Spinal cord (tissue), 10 donors: ENCODE data around the gene ACTN1. TPM values are rescaled to one million over a fixed set of nuclear protein-coding genes. Genes with fewer than 3 reads are reported as not detected.

Experiments
- DNase-seq, 6 donors: peaks; one replicate each; pipeline versions ENCODE4 v3.0.0 to v3.0.0-alpha.2; 2013 to 2015; ENCODE audit warnings: low spot score in 6 of 6, low read depth in 4 of 6
- H3K27ac ChIP-seq: one replicate; pipeline ENCODE4 v1.5.1; 2013; ENCODE audit warnings: low read depth, low read length, control low read depth
- H3K27me3 ChIP-seq: one replicate; pipeline ENCODE4 v1.6.1; 2013; ENCODE audit warnings: low read length; ENCODE audit not compliant: control insufficient read depth, insufficient read depth
- H3K36me3 ChIP-seq: one replicate; pipeline ENCODE4 v1.6.1; 2013; ENCODE audit warnings: low read length; ENCODE audit not compliant: control insufficient read depth, insufficient read depth
- H3K4me1 ChIP-seq: one replicate; pipeline ENCODE4 v1.6.1; 2013; ENCODE audit warnings: low read length; ENCODE audit not compliant: control insufficient read depth, insufficient read depth
- H3K4me3 ChIP-seq: one replicate; pipeline ENCODE4 v1.5.1; 2013; ENCODE audit warnings: low read depth, low read length, control low read depth
- H3K9me3 ChIP-seq: one replicate; pipeline ENCODE4 v1.6.1; 2013; ENCODE audit warnings: low read length; ENCODE audit not compliant: control insufficient read depth, insufficient read depth
- WGBS: methylation state at CpG from one replicate; pipeline ENCODE4 v1.1.5; 2013; ENCODE audit warnings: missing lambda C conversion rate; ENCODE audit not compliant: insufficient coverage; 5-methylcytosine and 5-hydroxymethylcytosine counted together
- polyA plus RNA-seq, 2 donors: library from polyadenylated mRNA; unstranded; fragments of 120-200 nt; gene quantifications; one replicate each; pipeline ENCODE4 v1.2.1, GENCODE V29; 2013; ENCODE audit not compliant: insufficient read length in 2 of 2
- total RNA-seq, 2 donors: library from RNA; depleted of rRNA in 1 of 2; stranded (reverse); fragments of 120-200 nt in 1 of 2; fragments of >200 nt in 1 of 2; gene quantifications; one replicate each; pipeline versions ENCODE4 v1.2.3 to v1.2.4, GENCODE V29; 2013 to 2014
- donor health status: healthy.

Gene ACTN1
- total and polyA plus RNA-seq, 4 donors: 41.6 to 49.4 (median 46.2) TPM

DNA sequence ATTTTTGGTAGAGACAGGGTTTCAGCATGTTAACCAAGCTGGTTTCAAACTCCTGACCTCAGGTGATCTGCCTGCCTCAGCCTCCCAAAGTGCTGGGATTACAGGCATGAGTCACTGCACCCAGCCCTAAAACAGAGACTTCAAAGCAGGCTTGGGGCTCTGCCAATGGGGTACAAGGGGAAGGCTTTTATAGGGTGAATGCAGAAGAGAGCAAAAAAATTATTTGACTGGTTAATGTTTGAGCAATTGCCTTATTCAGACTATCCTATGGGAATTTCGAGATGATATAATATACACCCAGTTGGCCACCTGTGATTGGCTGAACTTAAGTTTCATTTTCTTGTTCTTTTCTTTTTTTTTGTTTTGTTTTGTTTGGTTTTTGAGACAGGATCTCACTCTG lies 31.5 kb upstream of the ACTN1 start:
- Histone ChIP-seq H3K9me3 (no peaks in the 10 kb centered on the region), H3K4me3 (no peak overlapping the region), H3K27ac (no peak overlapping the region), H3K36me3 (no peaks in the 10 kb centered on the region), H3K27me3 (no peaks in the 10 kb centered on the region), H3K4me1 (peaks cover 17% of the 10 kb centered on the region)
- no CpG with 5 or more reads among the region's 1 CpG for WGBS
- no peak for DNase-seq

DNA sequence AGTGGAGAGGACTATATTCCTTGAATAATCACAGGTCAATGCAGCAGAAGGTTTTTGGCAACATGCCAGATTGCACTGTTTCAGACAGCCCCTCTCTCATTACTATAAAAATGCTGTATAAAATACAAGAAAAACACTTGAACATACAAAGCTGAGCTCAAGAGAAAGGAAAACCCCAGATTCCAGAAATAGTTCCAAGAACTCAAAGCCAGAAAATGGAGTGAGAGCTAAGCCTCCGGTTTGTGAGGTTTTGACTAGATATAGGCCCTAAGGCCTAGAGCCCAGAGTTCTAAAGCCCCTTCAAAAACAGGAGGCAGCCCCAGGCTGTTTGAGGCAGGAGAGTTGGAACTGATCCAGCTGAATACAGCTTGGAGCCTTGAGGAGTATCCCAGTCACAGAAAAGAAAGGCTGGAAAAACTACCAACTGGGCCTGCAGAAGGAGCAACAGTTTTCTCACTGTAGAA lies 29.4 kb upstream of the ACTN1 start:
- no peaks in the 10 kb centered on the region for H3K27me3 ChIP-seq
- peaks cover 10% of the 10 kb centered on the region for H3K4me1 ChIP-seq
- no peaks in the 10 kb centered on the region for H3K9me3 ChIP-seq
- H3K36me3 ChIP-seq: no peaks in the 10 kb centered on the region
- peak overlapping the region; percentile 78 for H3K27ac ChIP-seq
- no peak overlapping the region for H3K4me3 ChIP-seq
- DNase-seq: peak in 4 of 6 donors; percentile 19 to 85 (median 27)
- 14% methylated on average over 1 of the region's 1 CpG for WGBS

DNA sequence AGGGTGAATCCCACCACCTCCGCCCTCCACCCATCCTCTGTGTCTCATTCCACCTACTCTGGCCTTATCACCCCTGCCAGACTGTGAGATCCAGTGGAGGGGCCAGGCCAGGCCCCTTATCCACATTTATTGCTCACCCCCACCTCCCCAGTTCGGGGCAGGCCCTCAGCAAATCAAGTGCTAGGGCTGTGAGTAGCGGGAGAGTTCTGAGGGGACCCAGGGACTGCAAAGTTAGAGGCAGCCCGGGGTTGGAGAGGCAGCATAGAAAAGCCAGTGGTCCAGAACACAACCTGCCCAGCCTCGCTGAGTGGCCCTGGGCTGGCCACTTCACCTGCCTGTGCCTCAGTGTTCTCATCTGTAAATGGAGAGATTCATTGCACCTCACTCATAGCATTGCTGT lies 27.2 kb upstream of the ACTN1 start:
- H3K27me3 ChIP-seq: no peaks in the 10 kb centered on the region
- peaks cover 10% of the 10 kb centered on the region for H3K4me1 ChIP-seq
- H3K4me3 ChIP-seq: no peak overlapping the region
- H3K36me3 ChIP-seq: no peaks in the 10 kb centered on the region
- 95% methylated on average over 3 of the region's 5 CpGs for WGBS
- H3K27ac ChIP-seq: no peak overlapping the region
- DNase-seq: no peak
- H3K9me3 ChIP-seq: no peaks in the 10 kb centered on the region

DNA sequence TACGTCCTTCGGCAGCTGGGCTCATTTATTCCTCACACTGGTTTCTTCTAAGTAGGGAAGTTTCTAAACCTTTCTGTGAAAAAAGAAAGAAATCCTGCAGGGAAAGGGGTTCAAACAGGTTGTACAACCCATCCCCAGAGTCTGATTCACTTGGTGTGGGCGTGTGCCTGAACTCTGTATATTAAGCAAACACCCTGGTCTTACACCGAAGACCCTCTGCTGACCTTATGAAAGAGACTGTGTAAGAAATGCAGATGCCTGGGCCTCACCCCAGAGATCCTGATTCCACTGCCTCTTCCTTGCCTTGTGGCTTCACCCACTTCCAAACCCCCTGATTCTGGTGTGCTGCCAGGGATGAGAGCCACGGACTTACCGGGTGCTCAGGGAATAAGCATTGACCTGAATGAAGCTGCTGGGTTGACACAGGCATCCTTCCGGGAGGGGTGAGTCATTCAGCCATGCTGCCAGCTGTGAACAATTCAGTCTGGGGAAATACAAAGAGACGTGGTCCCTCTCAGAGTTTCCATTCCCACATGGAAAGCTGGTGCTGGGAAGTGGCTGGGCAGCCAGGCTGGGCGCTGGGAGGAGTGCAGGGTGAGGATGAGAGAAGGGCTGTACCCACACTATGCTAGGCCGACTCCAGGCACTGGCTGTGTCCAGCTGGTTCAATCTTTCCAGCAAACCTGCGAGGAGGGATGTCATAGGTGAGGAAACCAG lies 26.5 kb upstream of the ACTN1 start:
- Histone ChIP-seq H3K27me3 (no peaks in the 10 kb centered on the region), H3K4me3 (no peak overlapping the region), H3K9me3 (no peaks in the 10 kb centered on the region), H3K4me1 (peaks cover 10% of the 10 kb centered on the region), H3K27ac (peak overlapping the region; percentile 15), H3K36me3 (no peaks in the 10 kb centered on the region)
- DNase-seq: peak in 1 of 6 donors; percentile 33
- WGBS: 56% methylated on average over 8 of the region's 11 CpGs

DNA sequence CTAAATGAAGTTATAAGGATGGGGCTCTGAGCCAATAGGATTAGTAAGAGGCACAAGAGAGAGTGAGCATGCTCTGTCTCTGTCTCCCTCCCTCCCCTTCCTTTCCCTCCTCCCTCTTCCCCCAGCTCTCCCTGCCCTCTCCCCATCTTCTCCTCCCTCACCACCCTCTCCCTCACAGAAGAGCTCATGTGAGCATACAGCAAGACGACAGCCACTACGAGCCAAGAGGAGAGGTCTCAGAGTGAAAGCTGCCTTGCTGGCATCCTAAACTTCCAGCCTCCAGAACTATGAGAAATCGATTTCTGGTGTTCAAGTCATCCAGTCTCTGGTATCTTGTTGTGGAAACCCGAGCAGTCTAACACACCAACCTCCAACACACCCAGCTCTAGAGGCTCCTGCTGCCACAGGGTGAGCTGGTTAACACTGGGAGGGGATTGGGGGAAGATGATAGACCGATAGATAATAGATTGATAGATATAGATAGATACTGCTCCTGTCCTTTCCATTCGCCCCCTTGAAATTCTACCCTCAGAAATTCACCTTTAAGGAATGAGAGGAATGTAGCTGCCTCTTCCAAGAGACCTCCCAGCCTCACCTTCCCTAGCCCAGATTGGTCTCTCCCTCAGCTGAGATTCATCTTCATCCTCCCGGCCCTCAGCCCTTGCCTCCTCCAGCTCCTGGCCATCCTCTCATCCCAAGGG lies 25.8 kb upstream of the ACTN1 start:
- 31% methylated on average over 2 of the region's 7 CpGs for WGBS
- Histone ChIP-seq H3K4me1 (peaks cover 10% of the 10 kb centered on the region), H3K36me3 (no peaks in the 10 kb centered on the region), H3K9me3 (no peaks in the 10 kb centered on the region), H3K27ac (peak overlapping the region; percentile 15), H3K4me3 (no peak overlapping the region), H3K27me3 (no peaks in the 10 kb centered on the region)
- DNase-seq: peak in 2 of 6 donors; percentile 13 to 31

DNA sequence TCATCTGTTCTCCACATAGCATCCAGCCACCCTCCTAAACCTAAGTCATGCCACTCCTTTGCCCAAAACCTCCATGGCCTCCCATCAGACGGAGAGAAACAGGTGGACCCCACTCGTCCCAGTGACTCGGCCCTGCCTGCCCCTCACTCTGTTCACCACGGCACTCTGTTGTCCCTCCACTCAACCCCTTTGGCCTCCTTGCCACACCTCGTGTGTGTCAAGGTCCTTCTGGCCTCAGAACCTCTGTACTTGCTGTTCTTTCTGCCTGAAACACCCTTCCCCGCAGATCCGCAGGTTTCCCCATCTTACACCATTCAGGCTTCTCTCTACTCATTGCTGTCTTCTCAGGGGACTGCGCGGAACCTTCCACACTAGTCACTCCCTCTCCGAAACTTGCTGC lies 24.5 kb upstream of the ACTN1 start:
- Histone ChIP-seq H3K27me3 (no peaks in the 10 kb centered on the region), H3K27ac (no peak overlapping the region), H3K36me3 (no peaks in the 10 kb centered on the region), H3K9me3 (no peaks in the 10 kb centered on the region), H3K4me3 (no peak overlapping the region), H3K4me1 (peaks cover 6% of the 10 kb centered on the region)
- 84% methylated on average over 10 of the region's 10 CpGs for WGBS
- no peak for DNase-seq

DNA sequence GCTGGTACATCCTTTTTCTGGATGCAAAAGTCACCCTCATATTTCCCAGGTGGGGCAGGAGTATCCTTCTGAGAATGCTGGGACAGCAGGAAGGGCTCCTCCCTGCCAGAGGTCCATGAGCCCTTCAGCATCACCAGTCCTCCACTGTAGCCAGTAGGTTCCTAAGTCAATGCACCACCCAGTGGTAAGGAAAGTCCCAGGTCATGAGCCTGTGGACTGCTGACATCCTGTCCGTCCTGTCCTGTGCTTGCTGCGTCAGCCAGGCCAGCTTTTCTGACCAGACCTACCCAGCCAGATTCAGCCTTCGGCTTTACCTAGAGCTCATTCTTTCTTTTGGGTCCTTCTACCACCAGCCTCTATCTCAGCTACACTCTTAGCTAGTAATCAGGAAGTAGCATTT lies 23.0 kb upstream of the ACTN1 start:
- Histone ChIP-seq H3K4me1 (peaks cover 5% of the 10 kb centered on the region), H3K27ac (no peak overlapping the region), H3K4me3 (no peak overlapping the region), H3K9me3 (no peaks in the 10 kb centered on the region), H3K27me3 (no peaks in the 10 kb centered on the region), H3K36me3 (no peaks in the 10 kb centered on the region)
- WGBS: 93% methylated on average over 3 of the region's 3 CpGs
- no peak for DNase-seq

DNA sequence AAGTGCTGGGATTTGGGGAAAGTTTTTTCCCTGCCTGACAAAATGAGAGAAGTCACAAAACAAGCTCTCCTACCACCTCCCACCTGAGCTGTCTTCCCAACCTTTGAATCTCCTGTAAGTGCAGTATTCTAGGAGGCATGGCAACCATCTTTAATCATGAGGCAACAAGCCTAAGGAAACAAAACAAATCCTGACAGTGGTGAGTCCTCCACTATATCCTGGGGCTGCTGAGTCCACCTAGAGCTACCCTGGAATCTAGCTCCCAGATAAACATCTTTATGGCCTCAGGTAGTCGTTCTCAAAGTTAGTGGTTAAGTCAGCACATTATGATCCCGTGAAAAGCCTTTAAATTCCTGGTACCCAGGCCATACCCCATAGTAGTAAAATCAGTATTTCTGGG lies 22.3 kb upstream of the ACTN1 start:
- no CpG with 5 or more reads among the region's 2 CpGs for WGBS
- H3K4me1 ChIP-seq: peaks cover 5% of the 10 kb centered on the region
- no peaks in the 10 kb centered on the region for H3K9me3 ChIP-seq
- no peak overlapping the region for H3K4me3 ChIP-seq
- H3K27ac ChIP-seq: no peak overlapping the region
- no peaks in the 10 kb centered on the region for H3K36me3 ChIP-seq
- no peak for DNase-seq
- no peaks in the 10 kb centered on the region for H3K27me3 ChIP-seq

DNA sequence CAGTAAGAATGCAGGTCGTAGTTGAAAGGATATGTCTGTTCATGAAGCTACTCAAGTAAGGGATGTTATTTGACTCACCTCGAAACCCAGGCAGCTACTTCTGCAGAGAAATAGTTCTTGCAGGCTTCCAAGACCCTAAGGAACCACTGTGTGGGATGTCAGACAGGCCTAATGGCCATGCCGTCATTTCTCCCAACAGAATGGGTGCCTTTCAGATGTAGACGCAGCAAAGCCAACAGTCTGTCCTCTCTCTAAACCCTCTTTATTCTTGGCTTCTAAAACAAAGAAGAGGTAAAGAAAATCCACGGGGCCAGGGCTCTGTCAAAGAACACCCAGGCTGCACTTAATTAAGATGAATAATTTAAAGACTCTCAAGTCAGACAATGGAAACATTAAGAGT lies 19.0 kb upstream of the ACTN1 start:
- 79% methylated on average over 3 of the region's 5 CpGs for WGBS
- DNase-seq: no peak
- no peak overlapping the region for H3K4me3 ChIP-seq

DNA sequence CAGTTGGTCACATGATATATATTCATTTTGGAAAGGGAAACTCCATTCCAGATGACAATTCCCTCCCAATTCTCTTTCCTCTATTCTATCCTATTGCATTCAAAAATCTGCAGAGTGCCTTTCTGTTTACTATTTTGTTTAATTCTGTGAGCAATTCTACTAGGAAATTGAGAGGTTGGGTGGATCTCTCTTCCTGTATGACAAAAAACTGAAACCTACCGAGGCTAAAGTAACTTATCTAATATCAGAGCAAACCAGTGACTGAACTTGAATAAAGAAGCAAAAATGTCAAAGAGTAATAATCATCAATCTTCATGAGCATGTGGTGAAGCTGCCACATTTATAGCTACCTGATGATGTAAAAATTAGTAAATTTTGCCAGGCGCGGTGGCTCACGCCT lies 16.6 kb upstream of the ACTN1 start:
- DNase-seq: no peak
- H3K27ac ChIP-seq: no peak overlapping the region
- H3K9me3 ChIP-seq: no peaks in the 10 kb centered on the region
- no peak overlapping the region for H3K4me3 ChIP-seq
- no peaks in the 10 kb centered on the region for H3K27me3 ChIP-seq
- H3K36me3 ChIP-seq: no peaks in the 10 kb centered on the region
- no CpG with 5 or more reads among the region's 4 CpGs for WGBS
- no peaks in the 10 kb centered on the region for H3K4me1 ChIP-seq

More for the DNA sequence above, 19.0 kb upstream of the ACTN1 start:
- Histone ChIP-seq H3K4me1 (no peaks in the 10 kb centered on the region), H3K27ac (no peak overlapping the region), H3K27me3 (no peaks in the 10 kb centered on the region), H3K9me3 (no peaks in the 10 kb centered on the region), H3K36me3 (no peaks in the 10 kb centered on the region)
